SH-SY5Y (cell line): ENCODE results near the gene CNKSR3.

ENCODE experiments used
- GATA2 ChIP-seq: IDR thresholded peaks from 2 replicates; pipeline ENCODE4 v1.6.1; 2011; ENCODE audit warnings: mild to moderate bottlenecking, low read depth, low read length
- GATA3 ChIP-seq: IDR thresholded peaks from 2 replicates; pipeline ENCODE4 v1.6.1; 2011; ENCODE audit warnings: low read depth, mild to moderate bottlenecking, low read length, moderate library complexity

DNA sequence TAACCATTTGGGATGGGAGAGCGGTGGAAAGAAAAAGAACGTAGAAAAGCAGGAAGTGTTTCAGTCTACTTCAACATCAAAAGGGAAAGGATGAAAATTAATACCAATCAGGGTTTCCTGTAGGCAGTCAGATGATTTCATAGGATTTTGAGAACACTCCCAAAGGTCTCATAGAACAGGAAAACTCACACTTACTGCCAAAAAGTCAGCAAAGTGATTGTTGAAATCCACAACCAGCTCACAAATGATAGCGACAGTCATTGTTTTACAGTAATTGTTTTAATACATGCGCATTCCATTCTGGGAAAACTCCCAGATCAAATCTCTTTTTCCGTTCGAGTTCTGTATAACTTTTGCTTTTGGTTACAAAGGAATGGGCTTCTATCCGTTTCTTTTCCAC, 5.3 kb upstream of the CNKSR3 start:
- TF ChIP-seq GATA3 (no peak), GATA2 (no peak)
